GDM1 (cell line): Measurements from ENCODE around the gene HOXB9.
A peak's percentile ranks its signal among the peaks of the same experiment; 100 is the strongest.

Experiments used
- DNase-seq: peaks from one replicate; lab custom pipeline; 2025; lab: John Stamatoyannopoulos, UW

HOXB9 gene

GRCh38 chr17:48583708-48584222 is 42.4 kb downstream of the HOXB9 start:
- no peak for DNase-seq

- DNase-seq, result no peak
These were observed 43.4 kb downstream of the HOXB9 start for GRCh38 chr17:48582750-48583069.

- no peak for DNase-seq
These were observed 46.2 kb downstream of the HOXB9 start for GRCh38 chr17:48579760-48580554.

GRCh38 chr17:48579471-48579759 is 46.7 kb downstream of the HOXB9 start:
- no peak for DNase-seq

GRCh38 chr17:48578616-48579470 is 47.3 kb downstream of the HOXB9 start:
- DNase-seq, result no peak

GRCh38 chr17:48577946-48578615 is 48.1 kb downstream of the HOXB9 start, which contains the start of gene HOXB4:
Gene HOXB4, minus strand, starts transcription at chr17:48578350. Its CDS starts 31 bp downstream, at chr17:48578319.
- DNase-seq, result peak; percentile 70

GRCh38 chr17:48577330-48577945 is 48.7 kb downstream of the HOXB9 start:
- no peak for DNase-seq

- no peak for DNase-seq
These were observed 49.5 kb downstream of the HOXB9 start for GRCh38 chr17:48576479-48577309.

GRCh38 chr17:48575673-48576478 is 50.3 kb downstream of the HOXB9 start:
- DNase-seq, result no peak

GRCh38 chr17:48575066-48575582 is 51.0 kb downstream of the HOXB9 start:
- no peak for DNase-seq

- no peak for DNase-seq
These were observed 51.6 kb downstream of the HOXB9 start for GRCh38 chr17:48574505-48575065.

GRCh38 chr17:48571826-48572417 is 54.2 kb downstream of the HOXB9 start:
- no peak for DNase-seq
